HepG2 (cell line): ENCODE results near the gene CEACAM16. TPM values are rescaled to one million over a fixed set of nuclear protein-coding genes. Genes with fewer than 3 reads are reported as not detected.

Experiments used
- ATAC-seq: fragments of 200-7000 bp; cut with Tn5 transposase; 3 replicates; pipeline ENCODE4 v1.9.1; 2020; ENCODE audit warnings: mild to moderate bottlenecking, moderate library complexity
- BruUV-seq: library from RNA; stranded (reverse); fragments of 400-500 nt; replicated peaks from 2 replicates; lab custom pipeline; 2021; lab: Mats Ljungman, UMichigan
- CTCF ChIA-PET: fragments of 300-600 bp; formaldehyde crosslinking; extraction: SDS; loops from one replicate; lab custom pipeline; 2021; ENCODE audit warnings: low total read pairs, inconsistent platforms, low intra/inter-chr PET ratio; lab: Yijun Ruan, JAX
- POLR2A ChIA-PET: fragments of 350-600 bp; sonication (Branson Sonifier 250); formaldehyde crosslinking; loops from one replicate; lab custom pipeline; 2020; ENCODE audit warnings: antibody characterized with exemption, inconsistent platforms; lab: Yijun Ruan, JAX
- DNase-seq: peaks from one replicate; pipeline ENCODE4 v3.0.0-alpha.2; 2015; ENCODE audit warnings: low spot score
- FAIRE-seq: peaks from 3 replicates; lab custom pipeline; 2011; peaks lifted over from hg19 to GRCh38; lab: Jason Lieb, UNC
- H2AFZ ChIP-seq: one replicate; pipeline ENCODE4 v1.6.1; 2011; ENCODE audit warnings: low read length, inconsistent platforms
- H3K27ac ChIP-seq: fragments of 300-600 bp; 3 replicates; pipeline ENCODE4 v1.8.0; 2011; ENCODE audit warnings: mixed run types, mild to moderate bottlenecking, mixed read lengths, low read length, inconsistent platforms; ENCODE audit not compliant: insufficient read depth; ENCODE audit errors: extremely low read length
- H3K27me3 ChIP-seq, 2 experiments: fragments of 200-600 bp in 1 of 2; 2 replicates in 1 of 2; 3 replicates in 1 of 2; pipeline versions ENCODE4 v1.6.0 to v1.8.0; 2011; ENCODE audit warnings: low read length in 2 of 2, mild to moderate bottlenecking in 2 of 2, moderate library complexity in 2 of 2, inconsistent platforms in 1 of 2; ENCODE audit not compliant: insufficient read depth in 2 of 2, control insufficient read depth in 1 of 2
- H3K36me3 ChIP-seq, 2 experiments: fragments of 200-600 bp in 1 of 2; replicated peaks in 1 of 2; 2 replicates in 1 of 2; 3 replicates in 1 of 2; pipeline versions ENCODE4 v1.5.1 to v1.8.0; 2011; ENCODE audit warnings: low read length in 2 of 2, inconsistent platforms in 1 of 2; ENCODE audit not compliant: insufficient read depth in 2 of 2, control insufficient read depth in 1 of 2
- H3K4me1 ChIP-seq: 2 replicates; pipeline ENCODE4 v1.5.1; 2012; ENCODE audit warnings: low read length, inconsistent platforms; ENCODE audit not compliant: insufficient read depth
- H3K4me2 ChIP-seq: 2 replicates; pipeline ENCODE4 v1.6.0; 2011; ENCODE audit warnings: low read depth, low read length, inconsistent platforms
- H3K4me3 ChIP-seq, 3 experiments: fragments of 200-600 bp in 1 of 3; sonication (generic), shearing (Covaris generic) in 1 of 3; replicated peaks in 1 of 3; 2 replicates each; pipeline ENCODE4 v1.5.1; 2011 to 2016; ENCODE audit warnings: low read length in 3 of 3, inconsistent platforms in 2 of 3, low read depth in 2 of 3, mild to moderate bottlenecking in 2 of 3, control low read depth in 1 of 3, mixed read lengths in 1 of 3; ENCODE audit not compliant: insufficient read depth in 1 of 3
- H3K79me2 ChIP-seq: one replicate; pipeline ENCODE4 v1.6.1; 2011; ENCODE audit warnings: low read length, inconsistent platforms; ENCODE audit not compliant: insufficient read depth
- H3K9ac ChIP-seq: 2 replicates; pipeline ENCODE4 v1.6.0; 2011; ENCODE audit warnings: mild to moderate bottlenecking, low read depth, low read length, inconsistent platforms; ENCODE audit not compliant: insufficient read depth
- H3K9me3 ChIP-seq: 2 replicates; pipeline ENCODE4 v1.5.1; 2012; ENCODE audit warnings: mild to moderate bottlenecking, low read length
- H4K20me1 ChIP-seq: 2 replicates; pipeline ENCODE4 v1.6.0; 2011; ENCODE audit warnings: inconsistent platforms, mild to moderate bottlenecking, low read length, moderate library complexity; ENCODE audit not compliant: insufficient read depth
- E2F5 ChIP-seq: sonication (generic); formaldehyde crosslinking; conservative IDR thresholded peaks from 2 replicates; pipeline ENCODE4 v1.4.0; 2020; ENCODE audit warnings: missing genetic modification reagents
- ISX ChIP-seq: sonication (generic); formaldehyde crosslinking; conservative IDR thresholded peaks from 2 replicates; pipeline ENCODE4 v1.5.0; 2020; ENCODE audit warnings: missing genetic modification reagents
- MEIS2 ChIP-seq: sonication (generic); formaldehyde crosslinking; IDR thresholded peaks from 2 replicates; pipeline ENCODE4 v1.9.0; 2021; ENCODE audit warnings: mild to moderate bottlenecking, missing genetic modification reagents
- NFE2L2 ChIP-seq: fragments of 150-350 bp; IDR thresholded peaks from 2 replicates; pipeline ENCODE4 v1.6.1; 2014; ENCODE audit warnings: low read length
- PCBP2 ChIP-seq: fragments of 200-400 bp; formaldehyde crosslinking; optimal IDR thresholded peaks from 2 replicates; pipeline ENCODE3; 2018; ENCODE audit warnings: low read length, low read depth; ENCODE audit not compliant: poor library complexity, severe bottlenecking
- PHF8 ChIP-seq: sonication (generic); formaldehyde crosslinking; IDR thresholded peaks from 2 replicates; pipeline ENCODE4 v1.5.0; 2020; ENCODE audit warnings: missing genetic modification reagents
- REPIN1 ChIP-seq: sonication (generic); formaldehyde crosslinking; IDR thresholded peaks from 2 replicates; pipeline ENCODE4 v1.8.0; 2022; ENCODE audit warnings: missing genetic modification reagents, low read depth, mild to moderate bottlenecking, borderline replicate concordance
- RFX5 ChIP-seq: IDR thresholded peaks from 2 replicates; pipeline ENCODE4 v1.6.1; 2011; ENCODE audit warnings: low read depth, low read length, improper control_type of control experiment
- SALL2 ChIP-seq: sonication (generic); formaldehyde crosslinking; IDR thresholded peaks from 2 replicates; pipeline ENCODE4 v1.8.1; 2023; ENCODE audit warnings: mild to moderate bottlenecking, missing genetic modification reagents, inconsistent platforms
- TGIF2 ChIP-seq: IDR thresholded peaks from 2 replicates; pipeline ENCODE4 v1.6.1; 2016; ENCODE audit warnings: control low read depth, missing compliant biosample characterization
- ZNF235 ChIP-seq: sonication (generic); formaldehyde crosslinking; IDR thresholded peaks from 2 replicates; pipeline ENCODE4 v1.8.1; 2023; ENCODE audit warnings: mild to moderate bottlenecking, missing genetic modification reagents, borderline replicate concordance
- ZNF777 ChIP-seq: sonication (generic); formaldehyde crosslinking; IDR thresholded peaks from 2 replicates; pipeline ENCODE4 v1.4.0; 2020; ENCODE audit warnings: missing genetic modification reagents
- whole genome bisulfite sequencing: methylation state at CpG from one replicate; pipeline ENCODE4 v1.1.6; 2017; ENCODE audit warnings: low lambda C conversion rate; 5-methylcytosine and 5-hydroxymethylcytosine counted together
- in situ Hi-C: cut with HindIII; loops from 2 replicates; pipeline ENCODE4 v1.10.0; 2017; ENCODE audit warnings: low pct_unique_long_range_greater_than_20kb; ENCODE audit not compliant: extremely low pct_ligation_motif_present
- intact Hi-C: fragments of 100-400 bp; cut with micrococcal nuclease; formaldehyde crosslinking; loops from one replicate; pipeline ENCODE4 v1.10.0; 2022; ENCODE audit not compliant: unreplicated experiment
- polyA plus RNA-seq, 8 experiments: library from polyadenylated mRNA; depleted of rRNA in 3 of 8; stranded (reverse) in 7 of 8; unstranded in 1 of 8; fragments of >200 nt; fragmentation: Illumina TruSeq in 4 of 8; extraction: Trizol in 4 of 8; gene quantifications; 2 replicates each; pipeline versions ENCODE4 v1.2.1 to v1.2.3, GENCODE V29; 2011 to 2016; ENCODE audit warnings: low read depth in 4 of 8, missing spikeins in 1 of 8, mixed read lengths in 1 of 8; ENCODE audit not compliant: insufficient read depth in 1 of 8
- total RNA-seq, 5 experiments: library from RNA; depleted of rRNA; stranded (reverse); fragments of >200 nt; fragmentation: Illumina TruSeq; extraction: Trizol; gene quantifications; 2 replicates each; pipeline ENCODE4 v1.2.3, GENCODE V29; 2016; ENCODE audit warnings: low read depth in 1 of 5
- TF ChIP-seq, protein P1 (sequence below): sonication (generic); formaldehyde crosslinking; IDR thresholded peaks from one replicate; pipeline ENCODE4 v1.5.1; 2020; ENCODE audit warnings: mild to moderate bottlenecking, missing genetic modification reagents; ENCODE audit errors: not compliant biosample characterization
- TF ChIP-seq, protein P2 (sequence below): sonication (generic); formaldehyde crosslinking; IDR thresholded peaks from 2 replicates; pipeline ENCODE4 v1.5.1; 2020; ENCODE audit warnings: mild to moderate bottlenecking, missing genetic modification reagents, moderate library complexity

CEACAM16 gene
- total and polyA plus RNA-seq, 2 of the 13 experiments (the other 11 are each of a cell fraction or from before 2014, with no cell fraction given), result not detected

DNA sequence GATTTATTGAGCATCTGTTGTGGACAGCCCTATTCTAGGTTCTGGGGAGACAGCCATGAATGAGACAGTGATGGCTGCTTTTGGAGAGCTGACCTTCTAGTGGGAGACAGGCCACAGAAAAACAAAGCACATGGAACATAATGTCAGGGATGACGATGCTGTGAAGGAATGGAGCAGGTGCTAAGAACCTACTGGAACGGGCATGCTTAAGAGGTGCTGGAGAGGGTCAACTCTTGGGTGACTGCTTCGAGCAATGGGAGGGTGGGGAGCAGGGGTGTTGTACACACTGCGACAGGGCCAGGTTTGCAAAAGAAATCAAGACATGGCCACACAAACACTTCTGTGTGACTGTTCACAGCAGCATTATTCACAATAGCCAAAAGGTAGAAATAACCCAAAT, 12.1 kb upstream of the CEACAM16 start (continued):
- TF ChIP-seq, protein P1, sequence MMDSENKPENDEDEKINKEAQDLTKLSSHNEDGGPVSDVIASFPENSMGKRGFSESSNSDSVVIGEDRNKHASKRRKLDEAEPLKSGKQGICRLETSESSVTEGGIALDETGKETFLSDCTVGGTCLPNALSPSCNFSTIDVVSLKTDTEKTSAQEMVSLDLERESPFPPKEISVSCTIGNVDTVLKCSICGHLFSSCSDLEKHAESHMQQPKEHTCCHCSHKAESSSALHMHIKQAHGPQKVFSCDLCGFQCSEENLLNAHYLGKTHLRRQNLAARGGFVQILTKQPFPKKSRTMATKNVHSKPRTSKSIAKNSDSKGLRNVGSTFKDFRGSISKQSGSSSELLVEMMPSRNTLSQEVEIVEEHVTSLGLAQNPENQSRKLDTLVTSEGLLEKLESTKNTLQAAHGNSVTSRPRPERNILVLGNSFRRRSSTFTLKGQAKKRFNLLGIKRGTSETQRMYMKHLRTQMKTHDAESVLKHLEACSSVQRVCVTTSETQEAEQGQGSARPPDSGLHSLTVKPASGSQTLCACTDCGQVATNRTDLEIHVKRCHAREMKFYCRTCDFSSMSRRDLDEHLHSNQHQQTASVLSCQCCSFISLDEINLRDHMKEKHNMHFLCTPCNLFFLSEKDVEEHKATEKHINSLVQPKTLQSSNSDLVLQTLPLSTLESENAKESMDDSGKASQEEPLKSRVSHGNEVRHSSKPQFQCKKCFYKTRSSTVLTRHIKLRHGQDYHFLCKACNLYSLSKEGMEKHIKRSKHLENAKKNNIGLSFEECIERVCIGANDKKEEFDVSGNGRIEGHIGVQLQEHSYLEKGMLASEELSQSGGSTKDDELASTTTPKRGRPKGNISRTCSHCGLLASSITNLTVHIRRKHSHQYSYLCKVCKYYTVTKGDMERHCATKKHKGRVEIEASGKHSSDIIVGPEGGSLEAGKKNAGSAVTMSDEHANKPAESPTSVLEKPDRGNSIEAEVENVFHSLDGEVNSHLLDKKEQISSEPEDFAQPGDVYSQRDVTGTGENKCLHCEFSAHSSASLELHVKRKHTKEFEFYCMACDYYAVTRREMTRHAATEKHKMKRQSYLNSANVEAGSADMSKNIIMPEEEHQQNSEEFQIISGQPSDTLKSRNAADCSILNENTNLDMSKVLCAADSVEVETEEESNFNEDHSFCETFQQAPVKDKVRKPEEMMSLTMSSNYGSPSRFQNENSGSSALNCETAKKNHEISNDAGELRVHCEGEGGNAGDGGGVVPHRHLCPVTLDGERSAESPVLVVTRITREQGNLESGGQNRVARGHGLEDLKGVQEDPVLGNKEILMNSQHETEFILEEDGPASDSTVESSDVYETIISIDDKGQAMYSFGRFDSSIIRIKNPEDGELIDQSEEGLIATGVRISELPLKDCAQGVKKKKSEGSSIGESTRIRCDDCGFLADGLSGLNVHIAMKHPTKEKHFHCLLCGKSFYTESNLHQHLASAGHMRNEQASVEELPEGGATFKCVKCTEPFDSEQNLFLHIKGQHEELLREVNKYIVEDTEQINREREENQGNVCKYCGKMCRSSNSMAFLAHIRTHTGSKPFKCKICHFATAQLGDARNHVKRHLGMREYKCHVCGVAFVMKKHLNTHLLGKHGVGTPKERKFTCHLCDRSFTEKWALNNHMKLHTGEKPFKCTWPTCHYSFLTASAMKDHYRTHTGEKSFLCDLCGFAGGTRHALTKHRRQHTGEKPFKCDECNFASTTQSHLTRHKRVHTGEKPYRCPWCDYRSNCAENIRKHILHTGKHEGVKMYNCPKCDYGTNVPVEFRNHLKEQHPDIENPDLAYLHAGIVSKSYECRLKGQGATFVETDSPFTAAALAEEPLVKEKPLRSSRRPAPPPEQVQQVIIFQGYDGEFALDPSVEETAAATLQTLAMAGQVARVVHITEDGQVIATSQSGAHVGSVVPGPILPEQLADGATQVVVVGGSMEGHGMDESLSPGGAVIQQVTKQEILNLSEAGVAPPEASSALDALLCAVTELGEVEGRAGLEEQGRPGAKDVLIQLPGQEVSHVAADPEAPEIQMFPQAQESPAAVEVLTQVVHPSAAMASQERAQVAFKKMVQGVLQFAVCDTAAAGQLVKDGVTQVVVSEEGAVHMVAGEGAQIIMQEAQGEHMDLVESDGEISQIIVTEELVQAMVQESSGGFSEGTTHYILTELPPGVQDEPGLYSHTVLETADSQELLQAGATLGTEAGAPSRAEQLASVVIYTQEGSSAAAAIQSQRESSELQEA (CRISPR knock-in tag), result no peak
- TF ChIP-seq SALL2 (CRISPR knock-in tag) (no peak), MEIS2 (CRISPR knock-in tag) (no peak)
- TF ChIP-seq, all 625 proteins: peak for 0

GRCh38 chr19:44687888-44688287, 11.1 kb upstream of the CEACAM16 start:
- DNase-seq (no peak), ATAC-seq (no peak), FAIRE-seq (no peak)
- H3K9ac ChIP-seq, result no peak overlapping the region
- H3K27ac ChIP-seq, result no peak overlapping the region
- POLR2A ChIA-PET, result no interaction called here
- H2AFZ ChIP-seq, result no peak overlapping the region
- peaks cover 49% of the 10 kb centered on the region for H3K4me1 ChIP-seq
- in situ Hi-C loops, result loop anchor here (5.0 kb wide), 3 partner anchors 34 to 159 kb away; partner anchors contain the start of gene NECTIN2
- H3K4me2 ChIP-seq, result no peak overlapping the region
- 78% methylated on average over 7 of the region's 7 CpGs for WGBS
- no peak overlapping the region for H3K4me3 ChIP-seq
- no peaks in the 10 kb centered on the region for H3K79me2 ChIP-seq
- no TSS peak for BruUV-seq
- no peaks in the 10 kb centered on the region for H3K9me3 ChIP-seq
- CTCF ChIA-PET, result interaction anchor here (4.6 kb wide), 1 partner anchor 83 kb away, joined by 34 read pairs; no protein-coding TSS in a partner anchor
- no peaks in the 10 kb centered on the region for H3K27me3 ChIP-seq
- intact Hi-C loops, result no loop called here
- no peaks in the 10 kb centered on the region for H3K36me3 ChIP-seq
- H4K20me1 ChIP-seq, result no peaks in the 10 kb centered on the region
- TF ChIP-seq TGIF2 (CRISPR knock-in tag) (no peak), PCBP2 (no peak), ISX (CRISPR knock-in tag) (no peak), REPIN1 (CRISPR knock-in tag) (no peak), ZNF777 (CRISPR knock-in tag) (no peak), RFX5 (no peak), PHF8 (no peak), ZNF235 (CRISPR knock-in tag) (no peak), E2F5 (no peak), NFE2L2 (no peak)
- TF ChIP-seq, protein P2, sequence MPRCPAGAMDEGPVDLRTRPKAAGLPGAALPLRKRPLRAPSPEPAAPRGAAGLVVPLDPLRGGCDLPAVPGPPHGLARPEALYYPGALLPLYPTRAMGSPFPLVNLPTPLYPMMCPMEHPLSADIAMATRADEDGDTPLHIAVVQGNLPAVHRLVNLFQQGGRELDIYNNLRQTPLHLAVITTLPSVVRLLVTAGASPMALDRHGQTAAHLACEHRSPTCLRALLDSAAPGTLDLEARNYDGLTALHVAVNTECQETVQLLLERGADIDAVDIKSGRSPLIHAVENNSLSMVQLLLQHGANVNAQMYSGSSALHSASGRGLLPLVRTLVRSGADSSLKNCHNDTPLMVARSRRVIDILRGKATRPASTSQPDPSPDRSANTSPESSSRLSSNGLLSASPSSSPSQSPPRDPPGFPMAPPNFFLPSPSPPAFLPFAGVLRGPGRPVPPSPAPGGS (CRISPR knock-in tag), result no peak
